ENCODE measurements around the gene SDSL.

- no peak for TF ChIP-seq SUZ12 (IDR thresholded peaks at IDR 0.05)
- TF ChIP-seq ELF4 (IDR thresholded peaks at IDR 0.05) = no peak
- TF ChIP-seq FOXM1 (IDR thresholded peaks at IDR 0.05; ENCODE audit: borderline replicate concordance) = no peak
- TF ChIP-seq FOXK2 (IDR thresholded peaks at IDR 0.05) = no peak
- TF ChIP-seq BHLHE40 (IDR thresholded peaks at IDR 0.05; ENCODE audit: borderline replicate concordance) = no peak
- TF ChIP-seq TARDBP (IDR thresholded peaks at IDR 0.05) = no peak
- no peak for TF ChIP-seq SP1 (IDR thresholded peaks at IDR 0.05)
- TF ChIP-seq ZNF384 (IDR thresholded peaks at IDR 0.05) = no peak
- TF ChIP-seq L3MBTL2 (conservative IDR thresholded peaks at IDR 0.05) = no peak
- no peak for TF ChIP-seq HDGF (IDR thresholded peaks at IDR 0.05; ENCODE audit: borderline replicate concordance)
- TF ChIP-seq FOXA1 (IDR thresholded peaks at IDR 0.05) = no peak
- no peak for TF ChIP-seq NFRKB (IDR thresholded peaks at IDR 0.05)
- TF ChIP-seq ARNT (IDR thresholded peaks at IDR 0.05) = no peak
Measured at GRCh38 chr12:113401066-113402000, 20.8 kb upstream of the SDSL start.

Measured in HEK293T (cell line).